CD14-positive monocyte (primary cell): ENCODE data around the gene ERC1. TPM values are rescaled to one million over a fixed set of nuclear protein-coding genes. Genes with fewer than 3 reads are reported as not detected.

Source experiments
- DNase-seq, 3 donors: peaks; one replicate each; pipeline ENCODE4 v3.0.0-alpha.2; 2011 to 2022
- H2AFZ ChIP-seq: 2 replicates; pipeline ENCODE4 v1.6.0; 2012; ENCODE audit warnings: mild to moderate bottlenecking, low read depth, low read length, inconsistent platforms; ENCODE audit not compliant: insufficient read depth, poor library complexity, severe bottlenecking
- H3K27ac ChIP-seq, 2 donors: 1 replicate in 1 of 2; 2 replicates in 1 of 2; pipeline ENCODE4 v1.5.1; 2012 to 2013; ENCODE audit warnings: low read length in 2 of 2, control low read depth in 1 of 2, inconsistent platforms in 1 of 2, low read depth in 1 of 2, mild to moderate bottlenecking in 1 of 2
- H3K27me3 ChIP-seq, 2 donors: one replicate each; pipeline versions ENCODE4 v1.6.0 to v1.6.1; 2011 to 2013; ENCODE audit warnings: low read length in 2 of 2; ENCODE audit not compliant: control insufficient read depth in 2 of 2, insufficient read depth in 2 of 2
- H3K36me3 ChIP-seq, 2 donors: replicated peaks in 1 of 2; 1 replicate in 1 of 2; 2 replicates in 1 of 2; pipeline versions ENCODE4 v1.5.1 to v1.6.1; 2012 to 2013; ENCODE audit warnings: low read length in 2 of 2, control low read depth in 1 of 2, inconsistent platforms in 1 of 2, mild to moderate bottlenecking in 1 of 2; ENCODE audit not compliant: insufficient read depth in 2 of 2, control insufficient read depth in 1 of 2
- H3K4me1 ChIP-seq, 2 donors: 1 replicate in 1 of 2; 2 replicates in 1 of 2; pipeline versions ENCODE4 v1.5.1 to v1.6.1; 2012 to 2013; ENCODE audit warnings: low read length in 2 of 2, control low read depth in 1 of 2, inconsistent platforms in 1 of 2, mild to moderate bottlenecking in 1 of 2, moderate library complexity in 1 of 2; ENCODE audit not compliant: insufficient read depth in 2 of 2, control insufficient read depth in 1 of 2
- H3K4me2 ChIP-seq: replicated peaks from 2 replicates; pipeline ENCODE3; 2012; ENCODE audit warnings: low read length, moderate library complexity, mild to moderate bottlenecking; ENCODE audit not compliant: poor library complexity, severe bottlenecking; ENCODE audit errors: extremely low read depth
- H3K4me3 ChIP-seq, 3 experiments: fragments of 200-600 bp in 1 of 3; sonication (generic) in 1 of 3; replicated peaks in 1 of 3; 1 replicate in 2 of 3; 2 replicates in 1 of 3; pipeline ENCODE4 v1.5.1; 2011 to 2013; ENCODE audit warnings: low read length in 3 of 3, mild to moderate bottlenecking in 3 of 3, control low read depth in 2 of 3, low read depth in 2 of 3, inconsistent platforms in 1 of 3, moderate library complexity in 1 of 3
- H3K79me2 ChIP-seq: 2 replicates; pipeline ENCODE4 v1.6.0; 2012; ENCODE audit warnings: mild to moderate bottlenecking, control low read depth, inconsistent platforms, low read length, moderate library complexity; ENCODE audit not compliant: insufficient read depth
- H3K9ac ChIP-seq: 2 replicates; pipeline ENCODE4 v1.6.0; 2017; ENCODE audit warnings: low read length, mild to moderate bottlenecking; ENCODE audit not compliant: insufficient read depth, poor library complexity, severe bottlenecking
- H3K9me3 ChIP-seq, 2 donors: replicated peaks in 1 of 2; 1 replicate in 1 of 2; 2 replicates in 1 of 2; pipeline versions ENCODE4 v1.5.1 to v1.6.1; 2012 to 2013; ENCODE audit warnings: low read length in 2 of 2, control low read depth in 1 of 2; ENCODE audit not compliant: control insufficient read depth in 1 of 2, insufficient read depth in 1 of 2
- H4K20me1 ChIP-seq: 2 replicates; pipeline ENCODE4 v1.6.0; 2012; ENCODE audit warnings: mild to moderate bottlenecking, low read length, control low read depth, moderate library complexity; ENCODE audit not compliant: insufficient read depth
- H3K27ac Mint-ChIP-seq, 7 donors: one replicate each; pipeline ENCODE4 v1.8.0; 2020; ENCODE audit warnings: mild to moderate bottlenecking in 7 of 7, mixed read lengths in 7 of 7, moderate library complexity in 6 of 7, inconsistent platforms in 2 of 7
- H3K27me3 Mint-ChIP-seq, 3 donors: one replicate each; pipeline ENCODE4 v1.8.0; 2021 to 2022; ENCODE audit warnings: low read depth in 3 of 3, mild to moderate bottlenecking in 3 of 3, mixed read lengths in 3 of 3, moderate library complexity in 3 of 3, inconsistent platforms in 1 of 3
- H3K36me3 Mint-ChIP-seq, 2 donors: one replicate each; pipeline ENCODE4 v1.8.0; 2020; ENCODE audit warnings: mixed read lengths in 2 of 2, inconsistent platforms in 1 of 2, mild to moderate bottlenecking in 1 of 2
- H3K4me1 Mint-ChIP-seq: one replicate; pipeline ENCODE4 v1.8.0; 2020; ENCODE audit warnings: mild to moderate bottlenecking, mixed read lengths
- H3K4me3 Mint-ChIP-seq, 2 donors: one replicate each; pipeline ENCODE4 v1.8.0; 2020; ENCODE audit warnings: mild to moderate bottlenecking in 2 of 2, mixed read lengths in 2 of 2, moderate library complexity in 1 of 2
- H3K9me3 Mint-ChIP-seq, 7 donors: one replicate each; pipeline ENCODE4 v1.8.0; 2020 to 2022; ENCODE audit warnings: mixed read lengths in 7 of 7, mild to moderate bottlenecking in 6 of 7, moderate library complexity in 6 of 7, inconsistent platforms in 2 of 7
- CTCF ChIP-seq: fragments of 200-600 bp; IDR thresholded peaks from one replicate; pipeline ENCODE4 v1.8.0; 2022; ENCODE audit warnings: antibody characterized with exemption, mild to moderate bottlenecking
- WGBS: methylation state at CpG from one replicate; pipeline ENCODE4 v1.1.5; 2013; ENCODE audit warnings: missing lambda C conversion rate; ENCODE audit not compliant: insufficient coverage; 5-methylcytosine and 5-hydroxymethylcytosine counted together
- intact Hi-C, 2 donors: fragments of 100-400 bp; cut with micrococcal nuclease; formaldehyde crosslinking; loops; one replicate each; pipeline versions ENCODE4 v1.15.0 to v1.15.1; 2023
- polyA plus RNA-seq, 3 donors: library from polyadenylated mRNA; depleted of rRNA in 1 of 3; unstranded in 2 of 3; stranded (reverse) in 1 of 3; fragments of 300-500 nt in 2 of 3; fragments of >200 nt in 1 of 3; fragmentation: Illumina TruSeq in 2 of 3; gene quantifications; 1 replicate in 2 of 3; 2 replicates in 1 of 3; pipeline ENCODE4 v1.2.3, GENCODE V29; 2012 to 2021

Gene ERC1
- polyA plus RNA-seq, 3 donors, result 4.0 to 14.3 (median 5.1) TPM

- Histone ChIP-seq H3K27me3 (no peaks in the 10 kb centered on the region), H3K9ac (no peak overlapping the region), H3K27ac (no peak overlapping the region), H3K4me3 (no peak overlapping the region), H3K9me3 (peaks cover 0 to 3% of the 10 kb centered on the region in 2 donors), H3K4me1 (no peaks in the 10 kb centered on the region), H3K4me2 (no peak overlapping the region), H4K20me1 (no peaks in the 10 kb centered on the region), H2AFZ (no peak overlapping the region), H3K36me3 (peaks cover 3 to 31% of the 10 kb centered on the region in 2 donors), H3K79me2 (no peaks in the 10 kb centered on the region)
- Mint-ChIP-seq H3K4me1 (no peaks in the 10 kb centered on the region), H3K36me3 (peaks cover 51 to 62% of the 10 kb centered on the region in 2 donors), H3K27me3 (no peaks in the 10 kb centered on the region), H3K27ac (no peak overlapping the region), H3K9me3 (peaks cover 0 to 12% (median 9%) of the 10 kb centered on the region in 7 donors), H3K4me3 (no peak overlapping the region)
- DNase-seq, result no peak
- 86% methylated on average over 1 of the region's 4 CpGs for WGBS
- TF ChIP-seq CTCF, result no peak
- intact Hi-C loops, result no loop called here
Measured at GRCh38 chr12:1448336-1448735, 457.3 kb downstream of the ERC1 start.

GRCh38 chr12:1453810-1454209, 462.8 kb downstream of the ERC1 start:
- no peak for TF ChIP-seq CTCF
- Histone ChIP-seq H3K4me3 (no peak overlapping the region), H3K36me3 (peaks cover 3 to 20% of the 10 kb centered on the region in 2 donors), H2AFZ (no peak overlapping the region), H3K4me2 (no peak overlapping the region), H3K4me1 (no peaks in the 10 kb centered on the region), H3K27me3 (no peaks in the 10 kb centered on the region), H4K20me1 (no peaks in the 10 kb centered on the region), H3K27ac (no peak overlapping the region), H3K9me3 (peaks cover 0 to 1% of the 10 kb centered on the region in 2 donors), H3K79me2 (no peaks in the 10 kb centered on the region), H3K9ac (no peak overlapping the region)
- Mint-ChIP-seq H3K4me3 (no peak overlapping the region), H3K27me3 (no peaks in the 10 kb centered on the region), H3K9me3 (peaks cover 0 to 10% (median 7%) of the 10 kb centered on the region in 7 donors), H3K36me3 (peaks cover 30 to 46% of the 10 kb centered on the region in 2 donors), H3K4me1 (no peaks in the 10 kb centered on the region), H3K27ac (no peak overlapping the region)
- DNase-seq, result no peak
- 100% methylated on average over 3 of the region's 6 CpGs for WGBS
- intact Hi-C loops, result no loop called here
